Endothelial cell (in vitro differentiated cells): ENCODE results near the gene BAAT. TPM values are rescaled to one million over a fixed set of nuclear protein-coding genes. Genes with fewer than 3 reads are reported as not detected.
A peak's percentile ranks its signal among the peaks of the same experiment; 100 is the strongest.
"Not testable (repeated sequence)": the region's sequence is repeated elsewhere in the genome, so short reads cannot be mapped to it uniquely, and the experiment has no call there.

Source experiments
- DNase-seq: peaks from one replicate; pipeline ENCODE4 v3.0.0; 2021; ENCODE audit warnings: low spot score
- H3K27ac Mint-ChIP-seq: one replicate; pipeline ENCODE4 v1.8.0; 2021; ENCODE audit warnings: mixed read lengths, inconsistent platforms; ENCODE audit not compliant: unreplicated experiment
- H3K27me3 Mint-ChIP-seq: one replicate; pipeline ENCODE4 v1.8.0; 2021; ENCODE audit warnings: mild to moderate bottlenecking, moderate library complexity, mixed read lengths, inconsistent platforms; ENCODE audit not compliant: unreplicated experiment
- H3K36me3 Mint-ChIP-seq: one replicate; pipeline ENCODE4 v1.8.0; 2021; ENCODE audit warnings: mild to moderate bottlenecking, low read depth, mixed read lengths, inconsistent platforms; ENCODE audit not compliant: unreplicated experiment
- H3K4me1 Mint-ChIP-seq: one replicate; pipeline ENCODE4 v1.8.0; 2021; ENCODE audit warnings: mild to moderate bottlenecking, mixed read lengths, inconsistent platforms; ENCODE audit not compliant: unreplicated experiment
- H3K4me3 Mint-ChIP-seq: one replicate; pipeline ENCODE4 v1.8.0; 2021; ENCODE audit warnings: mild to moderate bottlenecking, mixed read lengths, inconsistent platforms; ENCODE audit not compliant: unreplicated experiment
- H3K9me3 Mint-ChIP-seq: one replicate; pipeline ENCODE4 v1.8.0; 2021; ENCODE audit warnings: mixed read lengths, inconsistent platforms; ENCODE audit not compliant: unreplicated experiment
- total RNA-seq: library from RNA; stranded (reverse); fragmentation: NEBNext Ultra II Directional; extraction: Animal tissue kit (Norgen Biotek cat#: 25700); gene quantifications from one replicate; pipeline ENCODE4 v1.2.1, GENCODE V29; 2021; ENCODE audit not compliant: unreplicated experiment
- TF ChIP-seq, protein P1 (sequence below): fragments of 200-600 bp; sonication (generic); IDR thresholded peaks from one replicate; pipeline ENCODE4 v1.5.0; 2021; ENCODE audit warnings: antibody characterized with exemption; ENCODE audit not compliant: unreplicated experiment

Gene BAAT
- total RNA-seq, 1 donor from 2014 or later: not detected

DNA sequence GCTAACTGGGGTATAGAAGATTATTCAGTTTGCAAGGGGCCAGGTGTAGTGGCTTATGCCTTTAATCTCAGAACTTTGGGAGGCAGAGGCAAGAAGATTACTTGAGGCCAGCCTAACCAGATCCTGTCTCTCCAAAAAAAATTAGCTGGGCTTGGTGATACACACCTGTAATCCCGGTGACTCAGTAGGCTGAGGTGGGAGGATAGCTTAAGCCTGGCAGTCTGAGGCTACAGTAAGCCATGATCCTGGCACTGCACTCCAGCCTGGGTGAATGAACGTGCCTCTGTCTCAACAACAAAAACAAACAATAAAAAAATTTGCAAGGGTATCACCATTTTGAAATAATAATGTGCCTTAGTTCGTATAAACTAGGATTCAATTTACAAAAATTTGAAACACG is 51.3 kb downstream of the BAAT start:
- H3K27me3 Mint-ChIP-seq: peaks cover 2% of the 10 kb centered on the region
- H3K36me3 Mint-ChIP-seq: no peaks in the 10 kb centered on the region
- TF ChIP-seq, protein P1, sequence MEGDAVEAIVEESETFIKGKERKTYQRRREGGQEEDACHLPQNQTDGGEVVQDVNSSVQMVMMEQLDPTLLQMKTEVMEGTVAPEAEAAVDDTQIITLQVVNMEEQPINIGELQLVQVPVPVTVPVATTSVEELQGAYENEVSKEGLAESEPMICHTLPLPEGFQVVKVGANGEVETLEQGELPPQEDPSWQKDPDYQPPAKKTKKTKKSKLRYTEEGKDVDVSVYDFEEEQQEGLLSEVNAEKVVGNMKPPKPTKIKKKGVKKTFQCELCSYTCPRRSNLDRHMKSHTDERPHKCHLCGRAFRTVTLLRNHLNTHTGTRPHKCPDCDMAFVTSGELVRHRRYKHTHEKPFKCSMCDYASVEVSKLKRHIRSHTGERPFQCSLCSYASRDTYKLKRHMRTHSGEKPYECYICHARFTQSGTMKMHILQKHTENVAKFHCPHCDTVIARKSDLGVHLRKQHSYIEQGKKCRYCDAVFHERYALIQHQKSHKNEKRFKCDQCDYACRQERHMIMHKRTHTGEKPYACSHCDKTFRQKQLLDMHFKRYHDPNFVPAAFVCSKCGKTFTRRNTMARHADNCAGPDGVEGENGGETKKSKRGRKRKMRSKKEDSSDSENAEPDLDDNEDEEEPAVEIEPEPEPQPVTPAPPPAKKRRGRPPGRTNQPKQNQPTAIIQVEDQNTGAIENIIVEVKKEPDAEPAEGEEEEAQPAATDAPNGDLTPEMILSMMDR: no peak
- H3K9me3 Mint-ChIP-seq: no peaks in the 10 kb centered on the region
- H3K4me1 Mint-ChIP-seq: no peaks in the 10 kb centered on the region
- no peak overlapping the region for H3K4me3 Mint-ChIP-seq
- no peak overlapping the region for H3K27ac Mint-ChIP-seq
- no peak for DNase-seq

DNA sequence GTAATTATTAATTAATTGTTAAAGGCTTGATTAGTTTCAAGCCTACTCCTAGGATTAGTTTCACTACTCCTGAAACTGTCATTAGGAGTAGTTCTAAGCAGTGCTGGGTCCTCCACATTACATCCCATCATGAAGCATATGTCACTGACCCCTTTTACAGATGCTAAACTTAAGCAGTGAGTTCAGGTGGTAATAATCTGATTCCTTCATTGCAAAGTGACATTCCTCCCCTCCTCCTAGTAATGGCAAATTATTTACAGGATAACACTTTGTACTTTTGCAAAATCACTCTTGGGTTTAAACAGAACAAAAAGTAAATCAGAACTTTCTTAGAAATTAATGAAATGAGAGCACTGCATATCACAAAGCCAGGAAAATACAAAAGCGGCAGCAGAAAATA is 52.4 kb downstream of the BAAT start:
- peaks cover under 1% of the 10 kb centered on the region for H3K9me3 Mint-ChIP-seq
- TF ChIP-seq, protein P1: no peak
- no peak overlapping the region for H3K4me3 Mint-ChIP-seq
- H3K27ac Mint-ChIP-seq: no peak overlapping the region
- no peak for DNase-seq
- no peaks in the 10 kb centered on the region for H3K27me3 Mint-ChIP-seq
- H3K36me3 Mint-ChIP-seq: peaks cover 2% of the 10 kb centered on the region
- H3K4me1 Mint-ChIP-seq: no peaks in the 10 kb centered on the region

DNA sequence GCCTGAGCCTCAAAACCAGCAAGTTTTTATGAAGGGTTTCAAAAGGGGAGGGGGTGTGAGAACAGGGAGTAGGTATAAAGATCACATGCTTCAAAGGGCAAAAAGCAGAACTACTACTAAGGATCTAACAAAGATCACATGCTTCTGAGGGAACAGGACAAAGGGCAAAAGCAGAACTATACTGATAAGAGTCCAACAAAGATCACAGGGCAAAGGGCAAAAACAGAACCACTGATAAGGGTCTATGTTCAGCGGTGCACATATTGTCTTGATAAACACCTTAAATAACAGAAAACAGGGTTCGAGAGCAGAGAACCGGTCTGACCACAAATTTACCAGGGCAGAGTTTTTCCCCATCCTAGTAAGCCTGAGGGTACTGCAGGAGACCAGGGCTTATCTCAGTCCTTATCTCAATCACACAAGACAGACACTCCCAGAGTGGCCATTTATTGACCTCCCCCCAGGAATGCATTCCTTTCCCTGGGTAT is 57.3 kb downstream of the BAAT start:
- peak overlapping the region; percentile 43 for H3K27ac Mint-ChIP-seq
- not testable (repeated sequence) for H3K4me1 Mint-ChIP-seq, DNase-seq, H3K27me3 Mint-ChIP-seq, H3K4me3 Mint-ChIP-seq, H3K9me3 Mint-ChIP-seq, H3K36me3 Mint-ChIP-seq

DNA sequence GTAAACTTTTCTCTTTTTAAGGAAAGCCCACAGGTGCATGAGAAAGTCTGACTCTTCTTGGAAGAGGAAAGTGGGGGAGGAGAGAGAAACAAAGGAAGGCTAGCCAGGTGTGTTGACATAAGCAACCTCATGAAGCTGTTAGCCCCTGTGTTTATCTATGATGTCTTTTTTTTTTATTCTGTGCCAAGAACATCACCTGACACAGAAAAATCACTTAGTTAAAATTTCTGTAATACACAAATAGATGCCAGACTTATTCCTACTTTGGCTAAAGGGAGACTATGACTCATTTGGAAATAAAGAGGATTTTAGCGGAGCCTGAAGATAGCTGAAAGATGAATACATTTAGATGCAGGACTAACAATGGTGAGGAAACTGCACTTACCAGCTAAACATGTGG is 58.3 kb downstream of the BAAT start:
- H3K4me3 Mint-ChIP-seq: no peak overlapping the region
- no peaks in the 10 kb centered on the region for H3K27me3 Mint-ChIP-seq
- no peaks in the 10 kb centered on the region for H3K4me1 Mint-ChIP-seq
- TF ChIP-seq, protein P1: no peak
- H3K9me3 Mint-ChIP-seq: peaks cover 4% of the 10 kb centered on the region
- peaks cover 4% of the 10 kb centered on the region for H3K36me3 Mint-ChIP-seq
- DNase-seq: no peak
- no peak overlapping the region for H3K27ac Mint-ChIP-seq

DNA sequence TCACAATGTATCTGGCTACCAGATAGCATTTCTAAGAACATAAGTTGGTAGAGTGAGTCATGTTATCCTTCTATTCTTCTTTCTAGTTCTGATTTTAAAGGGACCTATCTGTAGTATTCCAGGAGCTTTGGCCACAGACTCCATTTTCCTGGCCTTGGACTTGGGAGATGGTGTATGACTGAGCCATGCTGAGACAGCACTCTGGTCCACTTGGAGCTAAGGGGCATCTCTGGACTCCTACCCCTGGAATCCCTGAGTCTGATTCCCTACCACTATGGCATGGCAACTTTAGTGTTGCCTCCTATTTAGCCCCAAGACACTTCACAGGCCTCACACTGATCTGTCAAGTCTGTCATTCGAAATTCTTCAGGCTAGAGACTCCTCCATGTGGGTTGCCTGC is 58.8 kb downstream of the BAAT start:
- Mint-ChIP-seq H3K27ac (no peak overlapping the region), H3K9me3 (peaks cover 4% of the 10 kb centered on the region), H3K4me3 (no peak overlapping the region), H3K4me1 (no peaks in the 10 kb centered on the region), H3K27me3 (no peaks in the 10 kb centered on the region), H3K36me3 (peaks cover 4% of the 10 kb centered on the region)
- DNase-seq: no peak
- TF ChIP-seq, protein P1: no peak
